CD4-positive, alpha-beta T cell treated with Interleukin-12 subunit alpha and Interleukin-12 subunit beta, for 1 hour (primary cell): ENCODE measurements around the gene ACKR2.
"Not testable (repeated sequence)": the region's sequence is repeated elsewhere in the genome, so short reads cannot be mapped to it uniquely, and the experiment has no call there.

ENCODE experiments used
- DNase-seq: peaks from one replicate; pipeline ENCODE4 v3.0.0-alpha.2; 2020

Gene ACKR2

GRCh38 chr3:42864321-42864950 is 55.2 kb downstream of the ACKR2 start:
- DNase-seq: no peak

- DNase-seq: no peak
Observed at GRCh38 chr3:42865256-42865655, 56.0 kb downstream of the ACKR2 start.

- no peak for DNase-seq
Observed at GRCh38 chr3:42867138-42867537, 57.9 kb downstream of the ACKR2 start.

- DNase-seq: no peak
Observed at GRCh38 chr3:42868841-42869240, 59.6 kb downstream of the ACKR2 start.

GRCh38 chr3:42871592-42872196 is 62.4 kb downstream of the ACKR2 start:
- DNase-seq: no peak

GRCh38 chr3:42872718-42873117 is 63.5 kb downstream of the ACKR2 start:
- no peak for DNase-seq

- no peak for DNase-seq
Observed at GRCh38 chr3:42873221-42873982, 64.2 kb downstream of the ACKR2 start.

- DNase-seq: no peak
Observed at GRCh38 chr3:42874749-42875148, 65.5 kb downstream of the ACKR2 start.

- no peak for DNase-seq
Observed at GRCh38 chr3:42875325-42876151, 66.3 kb downstream of the ACKR2 start, which contains the start of gene CYP8B1. Gene CYP8B1, minus strand, starts transcription at chr3:42875879. Its CDS starts 63 bp downstream, at chr3:42875816.

- no peak for DNase-seq
Observed at GRCh38 chr3:42876401-42876800, 67.2 kb downstream of the ACKR2 start.

- no peak for DNase-seq
Observed at GRCh38 chr3:42876940-42877720, 67.9 kb downstream of the ACKR2 start.

- DNase-seq: no peak
Observed at GRCh38 chr3:42877881-42878280, 68.6 kb downstream of the ACKR2 start.

- no peak for DNase-seq
Observed at GRCh38 chr3:42880183-42880582, 70.9 kb downstream of the ACKR2 start.

- peak; percentile 91 for DNase-seq
Observed at GRCh38 chr3:42880601-42881451, 71.6 kb downstream of the ACKR2 start.

- DNase-seq: not testable (repeated sequence)
Observed at GRCh38 chr3:42883251-42883930, 74.1 kb downstream of the ACKR2 start.

- DNase-seq: no peak
Observed at GRCh38 chr3:42884324-42884723, 75.1 kb downstream of the ACKR2 start.

GRCh38 chr3:42886294-42886822 is 77.1 kb downstream of the ACKR2 start:
- DNase-seq: no peak

- no peak for DNase-seq
Observed at GRCh38 chr3:42887084-42887483, 77.8 kb downstream of the ACKR2 start.

GRCh38 chr3:42891042-42891441 is 81.8 kb downstream of the ACKR2 start:
- DNase-seq: no peak

- no peak for DNase-seq
Observed at GRCh38 chr3:42892169-42892568, 82.9 kb downstream of the ACKR2 start.
